SK-N-SH (cell line): Measurements from ENCODE around the gene NHERF2. TPM values are rescaled to one million over a fixed set of nuclear protein-coding genes. Genes with fewer than 3 reads are reported as not detected.
"Not testable (repeated sequence)": the region's sequence is repeated elsewhere in the genome, so short reads cannot be mapped to it uniquely, and the experiment has no call there.

ENCODE experiments used
- CTCF ChIA-PET: fragments of 300-600, 350-600 bp; formaldehyde crosslinking; extraction: SDS; loops from one replicate; lab custom pipeline; 2021; lab: Yijun Ruan, JAX
- POLR2A ChIA-PET: fragments of 350-600 bp; sonication (Branson Sonifier 250); formaldehyde crosslinking; extraction: SDS; loops from one replicate; lab custom pipeline; 2020; ENCODE audit warnings: antibody characterized with exemption, inconsistent platforms; lab: Yijun Ruan, JAX
- DNase-seq: peaks from one replicate; pipeline ENCODE4 v3.0.0; 2012
- H2AFZ ChIP-seq: fragments of 200-600 bp; sonication (generic); 2 replicates; pipeline ENCODE4 v1.8.1; 2016; ENCODE audit warnings: antibody characterized with exemption, mild to moderate bottlenecking, low read depth
- H3F3A ChIP-seq: fragments of 200-600 bp; sonication (generic); replicated peaks from 2 replicates; pipeline ENCODE3; 2016; ENCODE audit warnings: antibody characterized with exemption, mild to moderate bottlenecking; ENCODE audit not compliant: insufficient read depth
- H3K27ac ChIP-seq, 2 experiments: fragments of 200-500 bp in 1 of 2; fragments of 200-600 bp in 1 of 2; sonication (Bioruptor generic) in 1 of 2; sonication (generic), shearing (Covaris generic) in 1 of 2; 2 replicates each; pipeline versions ENCODE4 v1.5.1 to v1.6.1; 2014 to 2016; ENCODE audit warnings: low read depth in 2 of 2, inconsistent platforms in 1 of 2, low read length in 1 of 2, mild to moderate bottlenecking in 1 of 2, mixed read lengths in 1 of 2
- H3K27me3 ChIP-seq: fragments of 200-600 bp; sonication (generic), shearing (Covaris generic); 2 replicates; pipeline ENCODE4 v1.6.1; 2016; ENCODE audit warnings: mixed run types; ENCODE audit not compliant: insufficient read depth
- H3K36me3 ChIP-seq, 2 experiments: fragments of 200-500 bp in 1 of 2; fragments of 200-600 bp in 1 of 2; sonication (Bioruptor generic) in 1 of 2; sonication (generic) in 1 of 2; replicated peaks in 1 of 2; 2 replicates each; pipeline versions ENCODE3 to v1.5.1; 2014 to 2016; ENCODE audit warnings: low read length in 1 of 2, mild to moderate bottlenecking in 1 of 2; ENCODE audit not compliant: insufficient read depth in 2 of 2, control insufficient read depth in 1 of 2
- H3K4me1 ChIP-seq, 2 experiments: fragments of 200-500 bp in 1 of 2; fragments of 200-600 bp in 1 of 2; sonication (Bioruptor generic) in 1 of 2; sonication (generic), shearing (Covaris generic) in 1 of 2; 2 replicates each; pipeline versions ENCODE4 v1.5.1 to v1.6.1; 2014 to 2016; ENCODE audit warnings: low read depth in 1 of 2, low read length in 1 of 2, mixed run types in 1 of 2; ENCODE audit not compliant: insufficient read depth in 2 of 2, control insufficient read depth in 1 of 2
- H3K4me2 ChIP-seq: fragments of 200-600 bp; sonication (generic), shearing (Covaris generic); 2 replicates; pipeline ENCODE4 v1.6.1; 2017; ENCODE audit warnings: mixed run types
- H3K4me3 ChIP-seq, 2 experiments: fragments of 200-500 bp in 1 of 2; fragments of 200-600 bp in 1 of 2; sonication (Bioruptor generic) in 1 of 2; sonication (generic), shearing (Covaris generic) in 1 of 2; 2 replicates each; pipeline versions ENCODE4 v1.5.1 to v1.8.1; 2014 to 2016; ENCODE audit warnings: low read depth in 2 of 2, inconsistent platforms in 1 of 2, low read length in 1 of 2, mild to moderate bottlenecking in 1 of 2, mixed read lengths in 1 of 2, moderate library complexity in 1 of 2
- H3K79me2 ChIP-seq: fragments of 200-600 bp; sonication (generic); 2 replicates; pipeline ENCODE4 v1.8.1; 2017; ENCODE audit warnings: mild to moderate bottlenecking; ENCODE audit not compliant: insufficient read depth
- H3K9ac ChIP-seq: fragments of 200-600 bp; sonication (generic); 2 replicates; pipeline ENCODE4 v1.6.1; 2017; ENCODE audit warnings: mixed run types
- H3K9me2 ChIP-seq: fragments of 200-600 bp; sonication (generic); 2 replicates; pipeline ENCODE4 v1.6.1; 2017; ENCODE audit warnings: mixed run types
- H3K9me3 ChIP-seq: fragments of 200-600 bp; sonication (generic); 2 replicates; pipeline ENCODE4 v1.6.1; 2017; ENCODE audit warnings: mixed run types, mild to moderate bottlenecking, moderate library complexity
- H4K20me1 ChIP-seq: fragments of 200-600 bp; sonication (generic); 2 replicates; pipeline ENCODE4 v1.6.1; 2017; ENCODE audit warnings: mild to moderate bottlenecking, mixed run types; ENCODE audit not compliant: insufficient read depth
- EP300 ChIP-seq, 2 experiments: IDR thresholded peaks; 2 replicates each; pipeline versions ENCODE4 v1.4.0 to v1.6.1; 2012; ENCODE audit warnings: borderline replicate concordance in 1 of 2, low read depth in 1 of 2, low read length in 1 of 2
- JUND ChIP-seq: IDR thresholded peaks from 2 replicates; pipeline ENCODE4 v1.4.0; 2012
- NFIC ChIP-seq: IDR thresholded peaks from 2 replicates; pipeline ENCODE4 v1.4.0; 2012; ENCODE audit warnings: borderline replicate concordance
- SIN3A ChIP-seq: IDR thresholded peaks from 2 replicates; pipeline ENCODE4 v1.6.1; 2012; ENCODE audit warnings: low read depth, mild to moderate bottlenecking, low read length, moderate library complexity, borderline replicate concordance
- SMC3 ChIP-seq: IDR thresholded peaks from 2 replicates; pipeline ENCODE4 v1.6.1; 2012; ENCODE audit warnings: low read depth, low read length, improper control_type of control experiment
- TAF1 ChIP-seq: IDR thresholded peaks from 2 replicates; pipeline ENCODE4 v1.6.1; 2012; ENCODE audit warnings: low read depth, mild to moderate bottlenecking, low read length, moderate library complexity, borderline replicate concordance
- WGBS: methylation state at CpG from one replicate; pipeline ENCODE4 v1.1.6; 2017; ENCODE audit warnings: low lambda C conversion rate; 5-methylcytosine and 5-hydroxymethylcytosine counted together
- polyA plus RNA-seq, 3 experiments: library from polyadenylated mRNA; depleted of rRNA; stranded (reverse); fragments of >200 nt; gene quantifications; 2 replicates each; pipeline ENCODE4 v1.2.3, GENCODE V29; 2012
- TF ChIP-seq, protein P1 (sequence below): IDR thresholded peaks from 2 replicates; pipeline ENCODE4 v1.6.1; 2012; ENCODE audit warnings: mild to moderate bottlenecking, low read depth, low read length, moderate library complexity
- TF ChIP-seq, protein P2 (sequence below): IDR thresholded peaks from 2 replicates; pipeline ENCODE4 v1.4.0; 2012; ENCODE audit warnings: low read depth, borderline replicate concordance
- TF ChIP-seq, protein P3 (sequence below): fragments of 150-350 bp; IDR thresholded peaks from 2 replicates; pipeline ENCODE4 v1.6.1; 2017; ENCODE audit warnings: antibody characterized with exemption, low read length, low read depth, borderline replicate concordance
- TF ChIP-seq, protein P4 (sequence below): IDR thresholded peaks from 2 replicates; pipeline ENCODE4; 2012
- TF ChIP-seq, protein P5 (sequence below): IDR thresholded peaks from 2 replicates; pipeline ENCODE4 v1.4.0; 2012; ENCODE audit warnings: low read depth
- TF ChIP-seq, protein P6 (sequence below): fragments of 150-350 bp; IDR thresholded peaks from 2 replicates; pipeline ENCODE4 v1.6.1; 2016; ENCODE audit warnings: mild to moderate bottlenecking, low read depth, low read length

NHERF2 gene
- polyA plus RNA-seq, 1 of the 3 experiments (the other 2 are of a cell fraction): 53.8 TPM

DNA sequence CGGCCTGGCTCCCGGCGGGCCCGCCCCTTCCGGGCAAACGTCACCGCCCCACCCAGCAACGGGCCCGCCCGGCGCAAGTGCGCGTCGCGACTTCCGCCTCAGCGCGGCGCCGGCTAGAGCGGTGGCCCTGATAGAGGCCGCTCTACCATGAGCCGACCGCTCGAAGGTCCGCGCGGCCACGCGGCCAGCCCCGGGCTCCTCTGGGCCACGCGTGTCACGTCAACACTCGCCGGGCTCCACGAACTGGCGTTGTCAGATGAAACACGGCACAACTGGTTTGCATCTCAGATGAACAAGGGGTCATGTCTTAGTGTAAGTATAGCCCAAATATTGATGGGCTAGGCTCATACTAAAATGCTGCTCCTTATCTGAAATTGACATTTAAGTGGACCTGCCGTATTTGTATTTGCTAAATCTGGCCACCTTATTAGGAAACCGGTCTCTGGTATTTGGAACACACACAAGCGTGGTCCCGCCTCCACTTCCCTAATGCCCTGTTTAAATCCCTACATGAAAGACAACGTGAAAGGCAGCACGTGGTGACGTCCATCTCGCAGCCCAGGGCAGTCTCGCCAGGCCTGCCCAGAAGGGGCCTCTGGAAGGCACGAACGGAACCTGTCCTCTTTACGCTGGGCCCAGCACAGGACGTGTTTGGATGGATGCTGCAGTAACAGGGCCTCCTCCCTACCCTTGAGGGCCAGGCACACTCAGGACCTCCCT is 16.8 kb upstream of the NHERF2 start, which contains the start of gene ZNF598 (continued):
- TF ChIP-seq, protein P1, sequence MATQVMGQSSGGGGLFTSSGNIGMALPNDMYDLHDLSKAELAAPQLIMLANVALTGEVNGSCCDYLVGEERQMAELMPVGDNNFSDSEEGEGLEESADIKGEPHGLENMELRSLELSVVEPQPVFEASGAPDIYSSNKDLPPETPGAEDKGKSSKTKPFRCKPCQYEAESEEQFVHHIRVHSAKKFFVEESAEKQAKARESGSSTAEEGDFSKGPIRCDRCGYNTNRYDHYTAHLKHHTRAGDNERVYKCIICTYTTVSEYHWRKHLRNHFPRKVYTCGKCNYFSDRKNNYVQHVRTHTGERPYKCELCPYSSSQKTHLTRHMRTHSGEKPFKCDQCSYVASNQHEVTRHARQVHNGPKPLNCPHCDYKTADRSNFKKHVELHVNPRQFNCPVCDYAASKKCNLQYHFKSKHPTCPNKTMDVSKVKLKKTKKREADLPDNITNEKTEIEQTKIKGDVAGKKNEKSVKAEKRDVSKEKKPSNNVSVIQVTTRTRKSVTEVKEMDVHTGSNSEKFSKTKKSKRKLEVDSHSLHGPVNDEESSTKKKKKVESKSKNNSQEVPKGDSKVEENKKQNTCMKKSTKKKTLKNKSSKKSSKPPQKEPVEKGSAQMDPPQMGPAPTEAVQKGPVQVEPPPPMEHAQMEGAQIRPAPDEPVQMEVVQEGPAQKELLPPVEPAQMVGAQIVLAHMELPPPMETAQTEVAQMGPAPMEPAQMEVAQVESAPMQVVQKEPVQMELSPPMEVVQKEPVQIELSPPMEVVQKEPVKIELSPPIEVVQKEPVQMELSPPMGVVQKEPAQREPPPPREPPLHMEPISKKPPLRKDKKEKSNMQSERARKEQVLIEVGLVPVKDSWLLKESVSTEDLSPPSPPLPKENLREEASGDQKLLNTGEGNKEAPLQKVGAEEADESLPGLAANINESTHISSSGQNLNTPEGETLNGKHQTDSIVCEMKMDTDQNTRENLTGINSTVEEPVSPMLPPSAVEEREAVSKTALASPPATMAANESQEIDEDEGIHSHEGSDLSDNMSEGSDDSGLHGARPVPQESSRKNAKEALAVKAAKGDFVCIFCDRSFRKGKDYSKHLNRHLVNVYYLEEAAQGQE: peak; percentile 31; the same call in 1 of the 2 replicates
- TF ChIP-seq TAF1 (peak; percentile 80), EP300 (IDR thresholded peaks at IDR 0.05; ENCODE audit: borderline replicate concordance in 1 of 2, low read depth in 1 of 2, low read length in 1 of 2) (no peak), JUND (no peak)
- TF ChIP-seq, protein P2, sequence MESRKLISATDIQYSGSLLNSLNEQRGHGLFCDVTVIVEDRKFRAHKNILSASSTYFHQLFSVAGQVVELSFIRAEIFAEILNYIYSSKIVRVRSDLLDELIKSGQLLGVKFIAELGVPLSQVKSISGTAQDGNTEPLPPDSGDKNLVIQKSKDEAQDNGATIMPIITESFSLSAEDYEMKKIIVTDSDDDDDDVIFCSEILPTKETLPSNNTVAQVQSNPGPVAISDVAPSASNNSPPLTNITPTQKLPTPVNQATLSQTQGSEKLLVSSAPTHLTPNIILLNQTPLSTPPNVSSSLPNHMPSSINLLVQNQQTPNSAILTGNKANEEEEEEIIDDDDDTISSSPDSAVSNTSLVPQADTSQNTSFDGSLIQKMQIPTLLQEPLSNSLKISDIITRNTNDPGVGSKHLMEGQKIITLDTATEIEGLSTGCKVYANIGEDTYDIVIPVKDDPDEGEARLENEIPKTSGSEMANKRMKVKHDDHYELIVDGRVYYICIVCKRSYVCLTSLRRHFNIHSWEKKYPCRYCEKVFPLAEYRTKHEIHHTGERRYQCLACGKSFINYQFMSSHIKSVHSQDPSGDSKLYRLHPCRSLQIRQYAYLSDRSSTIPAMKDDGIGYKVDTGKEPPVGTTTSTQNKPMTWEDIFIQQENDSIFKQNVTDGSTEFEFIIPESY: no peak

DNA sequence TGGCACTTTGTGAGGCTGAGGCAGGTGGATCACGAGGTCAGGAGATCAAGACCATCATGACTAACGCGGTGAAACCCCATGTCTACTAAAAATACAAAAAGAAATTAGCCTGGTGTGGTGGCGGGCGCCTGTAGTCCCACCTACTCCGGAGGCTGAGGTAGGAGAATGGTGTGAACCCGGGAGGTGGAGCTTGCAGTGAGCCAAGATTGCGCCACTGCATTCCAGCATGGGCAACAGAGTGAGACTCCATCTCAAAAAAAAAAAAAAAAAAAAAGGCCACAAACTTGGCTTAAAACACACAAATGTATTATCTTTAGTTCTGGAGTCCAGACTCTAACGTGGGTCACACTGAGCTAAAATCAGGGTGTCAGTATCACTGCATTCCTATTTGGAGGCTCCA is 15.0 kb upstream of the NHERF2 start:
- Histone ChIP-seq H4K20me1 (peaks cover 25% of the 10 kb centered on the region), H3K79me2 (peaks cover 38% of the 10 kb centered on the region), H3K4me1 (peaks cover 12 to 28% of the 10 kb centered on the region in 2 experiments; a peak in 3 of 4 replicates)
- not testable (repeated sequence) for H3F3A ChIP-seq, H3K4me3 ChIP-seq, H3K36me3 ChIP-seq, H3K9ac ChIP-seq, H3K27ac ChIP-seq, DNase-seq, H3K4me2 ChIP-seq, H3K9me3 ChIP-seq, H3K27me3 ChIP-seq, H2AFZ ChIP-seq, H3K9me2 ChIP-seq
- ChIA-PET CTCF (interaction anchor here (1.0 to 2.4 kb wide), 3 partner anchors 8 to 11 kb away, joined by 5 to 13 read pairs (median 11); partner anchors contain the start of gene NPW), POLR2A (interaction anchor here (1.0 to 1.1 kb wide), 2 partner anchors 142 to 144 kb away, joined by 3 to 4 read pairs; partner anchors contain the start of gene TRAF7)
- WGBS: 89% methylated on average over 9 of the region's 9 CpGs

DNA sequence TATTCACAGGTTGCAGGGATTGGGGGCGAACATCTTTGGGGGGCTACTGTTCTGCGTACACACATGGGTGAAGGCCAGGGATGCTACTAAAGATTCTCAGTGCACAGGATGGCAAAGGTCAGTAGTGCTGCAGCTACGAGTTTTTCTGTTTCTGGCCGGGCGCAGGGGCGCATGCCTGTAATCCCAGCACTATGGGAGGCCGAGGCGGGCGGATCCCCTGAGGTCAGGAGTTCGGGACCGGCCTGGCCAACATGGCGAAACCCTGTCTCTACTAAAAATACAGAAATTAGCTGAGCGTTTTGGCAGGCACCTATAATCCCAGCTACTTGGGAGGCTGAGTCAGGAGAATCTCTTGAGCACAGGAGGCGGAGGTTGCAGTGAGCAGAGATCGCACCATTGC is 13.2 kb upstream of the NHERF2 start:
- ChIA-PET POLR2A (interaction anchor here (0.8 kb wide), 1 partner anchor 49 kb away, joined by 3 read pairs; the partner anchor contains the start of gene RPS2), CTCF (interaction anchor here (1.1 to 2.4 kb wide), 7 partner anchors 9 to 139 kb away, joined by 3 to 13 read pairs (median 5); no protein-coding TSS in a partner anchor)
- Histone ChIP-seq H3K4me2 (no peak overlapping the region), H3K27ac (no peak overlapping the region), H3K9me2 (no peaks in the 10 kb centered on the region), H3K4me1 (peaks cover 0 to 11% of the 10 kb centered on the region in 2 experiments; a peak in 2 of 4 replicates), H3K4me3 (no peak overlapping the region), H3K27me3 (no peaks in the 10 kb centered on the region), H3K9ac (no peak overlapping the region), H4K20me1 (peaks cover 7% of the 10 kb centered on the region), H3K79me2 (peaks cover 20% of the 10 kb centered on the region), H3K9me3 (no peaks in the 10 kb centered on the region), H2AFZ (no peak overlapping the region), H3K36me3 (no peaks in the 10 kb centered on the region), H3F3A (peaks cover 6% of the 10 kb centered on the region)
- DNase-seq: no peak
- TF ChIP-seq SIN3A (no peak), JUND (no peak), SMC3 (no peak), NFIC (no peak)
- TF ChIP-seq, protein P3, sequence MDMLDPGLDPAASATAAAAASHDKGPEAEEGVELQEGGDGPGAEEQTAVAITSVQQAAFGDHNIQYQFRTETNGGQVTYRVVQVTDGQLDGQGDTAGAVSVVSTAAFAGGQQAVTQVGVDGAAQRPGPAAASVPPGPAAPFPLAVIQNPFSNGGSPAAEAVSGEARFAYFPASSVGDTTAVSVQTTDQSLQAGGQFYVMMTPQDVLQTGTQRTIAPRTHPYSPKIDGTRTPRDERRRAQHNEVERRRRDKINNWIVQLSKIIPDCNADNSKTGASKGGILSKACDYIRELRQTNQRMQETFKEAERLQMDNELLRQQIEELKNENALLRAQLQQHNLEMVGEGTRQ: no peak
- TF ChIP-seq, protein P4, sequence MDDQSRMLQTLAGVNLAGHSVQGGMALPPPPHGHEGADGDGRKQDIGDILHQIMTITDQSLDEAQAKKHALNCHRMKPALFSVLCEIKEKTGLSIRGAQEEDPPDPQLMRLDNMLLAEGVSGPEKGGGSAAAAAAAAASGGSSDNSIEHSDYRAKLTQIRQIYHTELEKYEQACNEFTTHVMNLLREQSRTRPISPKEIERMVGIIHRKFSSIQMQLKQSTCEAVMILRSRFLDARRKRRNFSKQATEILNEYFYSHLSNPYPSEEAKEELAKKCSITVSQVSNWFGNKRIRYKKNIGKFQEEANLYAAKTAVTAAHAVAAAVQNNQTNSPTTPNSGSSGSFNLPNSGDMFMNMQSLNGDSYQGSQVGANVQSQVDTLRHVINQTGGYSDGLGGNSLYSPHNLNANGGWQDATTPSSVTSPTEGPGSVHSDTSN: no peak
- TF ChIP-seq, protein P5, sequence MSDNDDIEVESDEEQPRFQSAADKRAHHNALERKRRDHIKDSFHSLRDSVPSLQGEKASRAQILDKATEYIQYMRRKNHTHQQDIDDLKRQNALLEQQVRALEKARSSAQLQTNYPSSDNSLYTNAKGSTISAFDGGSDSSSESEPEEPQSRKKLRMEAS: no peak
- TF ChIP-seq, protein P6, sequence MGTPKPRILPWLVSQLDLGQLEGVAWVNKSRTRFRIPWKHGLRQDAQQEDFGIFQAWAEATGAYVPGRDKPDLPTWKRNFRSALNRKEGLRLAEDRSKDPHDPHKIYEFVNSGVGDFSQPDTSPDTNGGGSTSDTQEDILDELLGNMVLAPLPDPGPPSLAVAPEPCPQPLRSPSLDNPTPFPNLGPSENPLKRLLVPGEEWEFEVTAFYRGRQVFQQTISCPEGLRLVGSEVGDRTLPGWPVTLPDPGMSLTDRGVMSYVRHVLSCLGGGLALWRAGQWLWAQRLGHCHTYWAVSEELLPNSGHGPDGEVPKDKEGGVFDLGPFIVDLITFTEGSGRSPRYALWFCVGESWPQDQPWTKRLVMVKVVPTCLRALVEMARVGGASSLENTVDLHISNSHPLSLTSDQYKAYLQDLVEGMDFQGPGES: no peak
- WGBS: 94% methylated on average over 15 of the region's 15 CpGs
